NB4 (cell line): ENCODE measurements around the gene CCNY.

Experiments used
- DNase-seq: peaks from one replicate; pipeline ENCODE4 v3.0.0; 2010; ENCODE audit warnings: low read depth
- H3K4me3 ChIP-seq: one replicate; pipeline ENCODE4 v1.5.1; 2011; ENCODE audit warnings: mild to moderate bottlenecking, low read depth, low read length, moderate library complexity
- MAX ChIP-seq: IDR thresholded peaks from 2 replicates; pipeline ENCODE4 v1.6.1; 2011; ENCODE audit warnings: low read depth, low read length
- MYC ChIP-seq: IDR thresholded peaks from 2 replicates; pipeline ENCODE4 v1.6.1; 2011; ENCODE audit warnings: low read depth, low read length
- POLR2A ChIP-seq: IDR thresholded peaks from 2 replicates; pipeline ENCODE4 v1.6.1; 2011; ENCODE audit warnings: mild to moderate bottlenecking; ENCODE audit not compliant: insufficient read length; ENCODE audit errors: extremely low read depth
- TF ChIP-seq, protein P1 (sequence below): IDR thresholded peaks from one replicate; pipeline ENCODE4 v1.5.1; 2012; ENCODE audit warnings: low read depth, low read length

The CCNY gene

GRCh38 chr10:35443858-35444257 is 107.5 kb downstream of the CCNY start:
- TF ChIP-seq POLR2A, result no peak
- TF ChIP-seq, protein P1, sequence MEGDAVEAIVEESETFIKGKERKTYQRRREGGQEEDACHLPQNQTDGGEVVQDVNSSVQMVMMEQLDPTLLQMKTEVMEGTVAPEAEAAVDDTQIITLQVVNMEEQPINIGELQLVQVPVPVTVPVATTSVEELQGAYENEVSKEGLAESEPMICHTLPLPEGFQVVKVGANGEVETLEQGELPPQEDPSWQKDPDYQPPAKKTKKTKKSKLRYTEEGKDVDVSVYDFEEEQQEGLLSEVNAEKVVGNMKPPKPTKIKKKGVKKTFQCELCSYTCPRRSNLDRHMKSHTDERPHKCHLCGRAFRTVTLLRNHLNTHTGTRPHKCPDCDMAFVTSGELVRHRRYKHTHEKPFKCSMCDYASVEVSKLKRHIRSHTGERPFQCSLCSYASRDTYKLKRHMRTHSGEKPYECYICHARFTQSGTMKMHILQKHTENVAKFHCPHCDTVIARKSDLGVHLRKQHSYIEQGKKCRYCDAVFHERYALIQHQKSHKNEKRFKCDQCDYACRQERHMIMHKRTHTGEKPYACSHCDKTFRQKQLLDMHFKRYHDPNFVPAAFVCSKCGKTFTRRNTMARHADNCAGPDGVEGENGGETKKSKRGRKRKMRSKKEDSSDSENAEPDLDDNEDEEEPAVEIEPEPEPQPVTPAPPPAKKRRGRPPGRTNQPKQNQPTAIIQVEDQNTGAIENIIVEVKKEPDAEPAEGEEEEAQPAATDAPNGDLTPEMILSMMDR, result no peak
- no peak for TF ChIP-seq MAX
- no peak for TF ChIP-seq MYC
- DNase-seq, result no peak
- no peak overlapping the region for H3K4me3 ChIP-seq

DNA sequence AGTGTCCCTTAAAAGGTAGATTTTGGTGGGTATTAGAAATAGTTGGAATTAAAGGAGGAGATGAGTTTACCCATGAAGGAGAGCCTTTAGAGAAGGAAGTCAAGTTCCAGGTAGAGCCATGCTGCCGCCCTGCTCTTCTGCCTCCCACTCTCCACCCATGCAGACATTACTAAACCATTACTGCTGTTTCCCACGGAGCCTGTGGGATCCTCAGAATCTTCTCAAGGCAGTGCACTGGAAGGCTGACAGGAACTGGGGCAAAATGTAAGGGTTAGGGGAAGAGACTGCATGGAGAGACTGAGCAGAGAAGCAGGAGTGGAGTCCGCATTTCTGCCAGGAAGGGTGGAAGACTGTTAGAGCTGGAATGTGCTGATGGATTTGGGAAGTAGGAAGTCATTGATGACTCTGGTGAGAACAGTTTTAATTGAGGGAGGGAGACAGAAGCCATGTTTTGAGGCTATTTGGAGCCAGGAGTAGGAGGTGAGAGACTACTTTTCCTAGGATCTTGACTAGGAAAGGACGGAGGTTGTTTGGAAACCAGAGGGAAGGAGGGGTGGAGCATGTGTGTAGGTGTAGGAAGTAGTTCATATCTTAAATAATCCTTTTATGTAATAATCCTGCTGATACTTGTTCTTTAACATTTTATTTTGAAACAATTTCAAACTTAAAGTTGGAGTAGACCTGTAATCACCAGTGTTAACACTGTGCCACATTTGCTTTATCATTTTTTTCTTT is 109.0 kb downstream of the CCNY start:
- no peak overlapping the region for H3K4me3 ChIP-seq
- DNase-seq, result no peak
- TF ChIP-seq, protein P1, result no peak
- no peak for TF ChIP-seq POLR2A
- no peak for TF ChIP-seq MYC
- TF ChIP-seq MAX, result no peak

DNA sequence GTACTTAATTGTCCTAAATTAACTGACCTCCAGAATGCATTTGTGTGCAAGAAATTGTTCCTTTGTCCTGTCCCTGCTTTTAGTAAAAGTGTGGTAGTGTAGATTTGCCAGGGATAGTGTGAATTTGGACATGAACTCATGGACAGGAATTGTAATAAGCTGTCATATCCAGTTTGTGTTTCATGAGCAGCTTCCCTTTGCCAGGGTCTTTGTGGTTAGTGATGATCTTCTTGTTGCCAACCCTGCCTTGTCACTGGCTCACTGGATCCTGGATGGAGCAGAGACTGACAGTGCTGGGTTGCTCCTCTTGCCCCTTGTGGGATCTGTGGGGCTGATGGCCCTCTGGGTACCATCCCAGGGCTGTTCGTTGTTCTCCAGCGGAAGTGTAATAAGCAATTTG is 110.1 kb downstream of the CCNY start:
- TF ChIP-seq MAX, result no peak
- TF ChIP-seq, protein P1, result no peak
- TF ChIP-seq POLR2A, result no peak
- DNase-seq, result no peak
- no peak overlapping the region for H3K4me3 ChIP-seq

DNA sequence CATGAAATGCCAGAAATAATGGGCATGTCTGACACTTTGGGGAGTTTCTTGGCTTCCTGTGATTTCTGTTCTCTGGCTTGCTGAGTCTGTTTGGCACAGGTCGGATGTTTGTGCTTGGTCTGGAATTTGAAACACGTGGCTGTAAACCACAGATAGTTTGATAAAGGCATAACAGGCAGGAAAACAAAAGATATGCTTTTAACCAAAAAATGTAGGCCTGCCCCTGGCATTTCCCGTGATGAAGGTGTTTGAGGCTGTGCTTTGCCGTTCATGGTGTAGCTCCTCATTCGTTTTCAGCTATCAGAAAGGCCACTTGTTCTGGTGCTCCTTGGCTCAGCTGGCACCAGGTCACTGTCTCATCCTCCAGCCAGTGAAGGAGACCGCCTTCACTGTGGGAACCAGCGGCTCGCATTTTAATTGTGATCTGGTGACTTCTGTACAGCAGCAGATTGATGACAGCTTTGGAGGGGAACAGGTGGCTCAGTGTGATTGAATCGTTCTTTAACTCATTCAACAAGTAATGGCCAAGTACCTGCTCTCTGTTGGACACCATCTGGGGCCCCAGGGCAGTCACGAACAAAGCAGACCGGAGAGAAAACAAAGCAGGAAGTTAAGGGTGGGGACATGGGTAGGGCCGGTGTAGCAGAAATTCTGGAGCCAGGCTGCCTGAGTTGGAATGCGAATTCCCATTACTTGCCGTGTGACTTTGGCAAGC is 111.5 kb downstream of the CCNY start:
- no peak overlapping the region for H3K4me3 ChIP-seq
- TF ChIP-seq MAX (no peak), MYC (no peak), POLR2A (no peak)
- TF ChIP-seq, protein P1, result no peak
- no peak for DNase-seq

GRCh38 chr10:35448687-35449662 is 112.7 kb downstream of the CCNY start:
- TF ChIP-seq POLR2A (no peak), MAX (no peak), MYC (no peak)
- TF ChIP-seq, protein P1, result no peak
- no peak overlapping the region for H3K4me3 ChIP-seq
- no peak for DNase-seq
